SK-N-SH (cell line): ENCODE results near the gene ATXN10. TPM values are rescaled to one million over a fixed set of nuclear protein-coding genes. Genes with fewer than 3 reads are reported as not detected.

ENCODE experiments used
- CTCF ChIA-PET: fragments of 300-600, 350-600 bp; formaldehyde crosslinking; extraction: SDS; loops from one replicate; lab custom pipeline; 2021; lab: Yijun Ruan, JAX
- POLR2A ChIA-PET: fragments of 350-600 bp; sonication (Branson Sonifier 250); formaldehyde crosslinking; extraction: SDS; loops from one replicate; lab custom pipeline; 2020; ENCODE audit warnings: antibody characterized with exemption, inconsistent platforms; lab: Yijun Ruan, JAX
- DNase-seq: peaks from one replicate; pipeline ENCODE4 v3.0.0; 2012
- H2AFZ ChIP-seq: fragments of 200-600 bp; sonication (generic); 2 replicates; pipeline ENCODE4 v1.8.1; 2016; ENCODE audit warnings: antibody characterized with exemption, mild to moderate bottlenecking, low read depth
- H3F3A ChIP-seq: fragments of 200-600 bp; sonication (generic); replicated peaks from 2 replicates; pipeline ENCODE3; 2016; ENCODE audit warnings: antibody characterized with exemption, mild to moderate bottlenecking; ENCODE audit not compliant: insufficient read depth
- H3K27ac ChIP-seq, 2 experiments: fragments of 200-500 bp in 1 of 2; fragments of 200-600 bp in 1 of 2; sonication (Bioruptor generic) in 1 of 2; sonication (generic), shearing (Covaris generic) in 1 of 2; 2 replicates each; pipeline versions ENCODE4 v1.5.1 to v1.6.1; 2014 to 2016; ENCODE audit warnings: low read depth in 2 of 2, inconsistent platforms in 1 of 2, low read length in 1 of 2, mild to moderate bottlenecking in 1 of 2, mixed read lengths in 1 of 2
- H3K27me3 ChIP-seq: fragments of 200-600 bp; sonication (generic), shearing (Covaris generic); 2 replicates; pipeline ENCODE4 v1.6.1; 2016; ENCODE audit warnings: mixed run types; ENCODE audit not compliant: insufficient read depth
- H3K36me3 ChIP-seq, 2 experiments: fragments of 200-500 bp in 1 of 2; fragments of 200-600 bp in 1 of 2; sonication (Bioruptor generic) in 1 of 2; sonication (generic) in 1 of 2; replicated peaks in 1 of 2; 2 replicates each; pipeline versions ENCODE3 to v1.5.1; 2014 to 2016; ENCODE audit warnings: low read length in 1 of 2, mild to moderate bottlenecking in 1 of 2; ENCODE audit not compliant: insufficient read depth in 2 of 2, control insufficient read depth in 1 of 2
- H3K4me1 ChIP-seq, 2 experiments: fragments of 200-500 bp in 1 of 2; fragments of 200-600 bp in 1 of 2; sonication (Bioruptor generic) in 1 of 2; sonication (generic), shearing (Covaris generic) in 1 of 2; 2 replicates each; pipeline versions ENCODE4 v1.5.1 to v1.6.1; 2014 to 2016; ENCODE audit warnings: low read depth in 1 of 2, low read length in 1 of 2, mixed run types in 1 of 2; ENCODE audit not compliant: insufficient read depth in 2 of 2, control insufficient read depth in 1 of 2
- H3K4me2 ChIP-seq: fragments of 200-600 bp; sonication (generic), shearing (Covaris generic); 2 replicates; pipeline ENCODE4 v1.6.1; 2017; ENCODE audit warnings: mixed run types
- H3K4me3 ChIP-seq, 2 experiments: fragments of 200-500 bp in 1 of 2; fragments of 200-600 bp in 1 of 2; sonication (Bioruptor generic) in 1 of 2; sonication (generic), shearing (Covaris generic) in 1 of 2; 2 replicates each; pipeline versions ENCODE4 v1.5.1 to v1.8.1; 2014 to 2016; ENCODE audit warnings: low read depth in 2 of 2, inconsistent platforms in 1 of 2, low read length in 1 of 2, mild to moderate bottlenecking in 1 of 2, mixed read lengths in 1 of 2, moderate library complexity in 1 of 2
- H3K79me2 ChIP-seq: fragments of 200-600 bp; sonication (generic); 2 replicates; pipeline ENCODE4 v1.8.1; 2017; ENCODE audit warnings: mild to moderate bottlenecking; ENCODE audit not compliant: insufficient read depth
- H3K9ac ChIP-seq: fragments of 200-600 bp; sonication (generic); 2 replicates; pipeline ENCODE4 v1.6.1; 2017; ENCODE audit warnings: mixed run types
- H3K9me2 ChIP-seq: fragments of 200-600 bp; sonication (generic); 2 replicates; pipeline ENCODE4 v1.6.1; 2017; ENCODE audit warnings: mixed run types
- H3K9me3 ChIP-seq: fragments of 200-600 bp; sonication (generic); 2 replicates; pipeline ENCODE4 v1.6.1; 2017; ENCODE audit warnings: mixed run types, mild to moderate bottlenecking, moderate library complexity
- H4K20me1 ChIP-seq: fragments of 200-600 bp; sonication (generic); 2 replicates; pipeline ENCODE4 v1.6.1; 2017; ENCODE audit warnings: mild to moderate bottlenecking, mixed run types; ENCODE audit not compliant: insufficient read depth
- CHD2 ChIP-seq: fragments of 150-350 bp; IDR thresholded peaks from 2 replicates; pipeline ENCODE4 v1.6.1; 2018; ENCODE audit warnings: low read length; ENCODE audit not compliant: partially characterized antibody
- FOXJ3 ChIP-seq: sonication (generic); formaldehyde crosslinking; IDR thresholded peaks from 2 replicates; pipeline ENCODE4 v1.5.1; 2020; ENCODE audit warnings: mild to moderate bottlenecking, missing genetic modification reagents
- GATA2 ChIP-seq: sonication (generic); formaldehyde crosslinking; IDR thresholded peaks from 2 replicates; pipeline ENCODE4 v1.5.0; 2020; ENCODE audit warnings: mild to moderate bottlenecking, missing genetic modification reagents
- JUND ChIP-seq: IDR thresholded peaks from 2 replicates; pipeline ENCODE4 v1.4.0; 2012
- MEF2A ChIP-seq: IDR thresholded peaks from 2 replicates; pipeline ENCODE4 v1.4.0; 2012; ENCODE audit warnings: low read depth, borderline replicate concordance
- MXI1 ChIP-seq: IDR thresholded peaks from 2 replicates; pipeline ENCODE4 v1.6.1; 2012; ENCODE audit warnings: mild to moderate bottlenecking, low read depth, low read length, improper control_type of control experiment
- RAD21 ChIP-seq: IDR thresholded peaks from 2 replicates; pipeline ENCODE4 v1.6.1; 2012; ENCODE audit warnings: mild to moderate bottlenecking, low read length
- RCOR1 ChIP-seq: fragments of 150-350 bp; IDR thresholded peaks from 2 replicates; pipeline ENCODE4 v1.6.1; 2017; ENCODE audit warnings: antibody characterized with exemption, low read length
- RFX5 ChIP-seq: IDR thresholded peaks from 2 replicates; pipeline ENCODE4 v1.6.1; 2012; ENCODE audit warnings: mild to moderate bottlenecking, improper control_type of control experiment, low read length
- SIN3A ChIP-seq: IDR thresholded peaks from 2 replicates; pipeline ENCODE4 v1.6.1; 2012; ENCODE audit warnings: low read depth, mild to moderate bottlenecking, low read length, moderate library complexity, borderline replicate concordance
- TAF1 ChIP-seq: IDR thresholded peaks from 2 replicates; pipeline ENCODE4 v1.6.1; 2012; ENCODE audit warnings: low read depth, mild to moderate bottlenecking, low read length, moderate library complexity, borderline replicate concordance
- TCF12 ChIP-seq: IDR thresholded peaks from 2 replicates; pipeline ENCODE4 v1.4.0; 2012
- TEAD4 ChIP-seq: IDR thresholded peaks from 2 replicates; pipeline ENCODE4 v1.4.0; 2012; ENCODE audit warnings: mild to moderate bottlenecking, borderline replicate concordance; ENCODE audit not compliant: insufficient read depth
- USF1 ChIP-seq: IDR thresholded peaks from 2 replicates; pipeline ENCODE4 v1.4.0; 2012; ENCODE audit warnings: low read depth, borderline replicate concordance
- YY1 ChIP-seq: IDR thresholded peaks from 2 replicates; pipeline ENCODE4 v1.4.0; 2012; ENCODE audit warnings: low read depth, mild to moderate bottlenecking
- WGBS: methylation state at CpG from one replicate; pipeline ENCODE4 v1.1.6; 2017; ENCODE audit warnings: low lambda C conversion rate; 5-methylcytosine and 5-hydroxymethylcytosine counted together
- polyA plus RNA-seq, 3 experiments: library from polyadenylated mRNA; depleted of rRNA; stranded (reverse); fragments of >200 nt; gene quantifications; 2 replicates each; pipeline ENCODE4 v1.2.3, GENCODE V29; 2012

Gene ATXN10
- polyA plus RNA-seq, 1 of the 3 experiments (the other 2 are of a cell fraction) = 202 TPM

DNA sequence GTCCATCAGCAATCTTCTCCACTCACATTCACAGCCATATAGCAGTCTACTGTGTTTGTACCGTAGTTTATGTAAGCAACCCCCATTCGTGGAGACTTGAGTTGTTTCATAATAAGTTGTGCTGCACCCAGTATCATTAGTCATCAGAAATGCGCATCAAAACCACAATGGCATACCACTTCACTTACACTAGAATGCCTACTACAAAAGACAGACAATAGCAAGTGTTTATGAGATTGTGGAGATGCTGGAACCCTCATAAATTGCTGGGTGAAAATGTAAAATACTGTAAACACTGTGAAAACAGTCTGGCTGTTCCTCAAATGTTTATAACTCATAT lies 133.3 kb downstream of the ATXN10 start (continued):
- TF ChIP-seq YY1 = 0 out of 2 replicates have a peak, but pooled peaks have one; percentile 35
- no peak for TF ChIP-seq RCOR1
- no peak for TF ChIP-seq RAD21
- no peak for TF ChIP-seq TAF1
- peak; percentile 84 for TF ChIP-seq TEAD4
- TF ChIP-seq FOXJ3 (CRISPR knock-in tag) = no peak
- TF ChIP-seq, all 33 proteins: peak for 8

DNA sequence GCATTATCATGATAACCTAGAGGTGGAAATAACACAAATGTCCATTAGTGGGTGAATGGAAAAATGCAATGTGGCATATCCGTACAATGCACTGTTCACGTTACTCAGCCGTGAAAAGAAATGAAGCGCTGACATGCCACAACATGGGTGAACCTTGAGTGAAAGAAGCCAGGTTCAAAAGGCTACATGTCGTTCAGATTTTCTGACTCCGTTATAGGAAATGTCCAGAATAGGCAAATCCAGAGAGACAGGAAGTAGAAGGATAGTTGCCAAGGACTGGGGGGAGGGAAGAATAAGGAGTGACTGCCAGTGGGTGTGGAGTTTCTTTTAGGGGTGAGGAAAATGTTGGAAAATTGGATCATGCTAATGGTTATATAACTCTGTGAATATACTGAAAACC lies 133.8 kb downstream of the ATXN10 start:
- Histone ChIP-seq H3F3A (peaks cover 4% of the 10 kb centered on the region), H3K27me3 (no peaks in the 10 kb centered on the region), H3K4me2 (peak overlapping the region; percentile 15; the same call in 1 of the 2 replicates), H3K36me3 (peaks cover 14 to 40% of the 10 kb centered on the region in 2 experiments), H2AFZ (no peak overlapping the region), H3K9me2 (no peaks in the 10 kb centered on the region), H4K20me1 (peaks cover 10% of the 10 kb centered on the region), H3K27ac (peak overlapping the region in 1 of 2 experiments; percentile 68; a peak in 2 of 4 replicates), H3K9me3 (no peaks in the 10 kb centered on the region), H3K4me1 (peaks cover 0 to 8% of the 10 kb centered on the region in 2 experiments; a peak in 2 of 4 replicates), H3K4me3 (no peak overlapping the region), H3K79me2 (peaks cover 26% of the 10 kb centered on the region), H3K9ac (no peak overlapping the region)
- DNase-seq = no peak
- TF ChIP-seq MEF2A = no peak
- POLR2A ChIA-PET = no interaction called here
- 97% methylated on average over 6 of the region's 6 CpGs for WGBS
- CTCF ChIA-PET = no interaction called here

DNA sequence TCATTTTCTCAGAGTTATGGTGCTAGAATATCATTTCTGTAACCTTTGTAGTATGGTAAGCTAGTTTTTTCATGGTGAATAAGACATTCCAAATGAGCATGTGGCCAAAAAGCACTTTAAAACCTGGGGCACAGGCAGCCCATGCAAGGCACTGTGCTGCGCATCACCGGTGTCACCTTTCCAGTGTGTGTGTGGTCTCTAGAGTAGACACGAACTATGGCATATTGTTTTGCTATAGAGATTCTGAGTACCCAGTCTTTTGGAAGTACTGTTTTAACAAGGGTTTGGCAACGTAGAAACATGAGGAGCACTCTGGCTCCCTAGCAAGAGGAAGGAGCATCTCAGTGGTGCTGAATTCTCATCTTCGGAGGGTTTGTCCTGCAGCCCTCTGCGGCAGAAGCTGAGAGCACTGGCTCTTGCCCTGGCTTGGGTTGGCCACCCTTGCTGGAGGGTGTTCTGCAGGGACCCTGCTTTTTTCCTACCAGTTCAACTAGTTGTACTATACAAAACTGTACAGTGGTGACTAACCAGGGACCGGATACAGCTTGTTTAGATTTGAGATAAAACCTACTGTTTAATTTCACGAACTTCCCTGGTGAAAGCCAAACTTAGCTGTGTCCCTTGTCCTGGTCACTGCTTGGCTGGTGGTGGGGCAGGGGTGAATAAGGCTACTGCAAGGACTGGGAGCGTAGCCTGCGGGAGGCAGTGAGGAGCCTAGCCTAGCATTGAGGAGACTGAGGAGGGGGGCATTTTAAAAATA lies 135.7 kb downstream of the ATXN10 start:
- Histone ChIP-seq H3F3A (peaks cover 4% of the 10 kb centered on the region), H3K79me2 (peaks cover 26% of the 10 kb centered on the region), H3K9me3 (no peaks in the 10 kb centered on the region), H2AFZ (no peak overlapping the region), H3K27ac (0 out of 4 replicates have a peak overlapping the region, but pooled peaks of 1 of the 2 experiments have one; percentile 0), H4K20me1 (peaks cover 10% of the 10 kb centered on the region), H3K36me3 (peaks cover 20 to 49% of the 10 kb centered on the region in 2 experiments), H3K4me1 (peaks cover 0 to 8% of the 10 kb centered on the region in 2 experiments; a peak in 2 of 4 replicates), H3K4me3 (no peak overlapping the region), H3K9ac (no peak overlapping the region), H3K9me2 (no peaks in the 10 kb centered on the region), H3K4me2 (no peak overlapping the region), H3K27me3 (no peaks in the 10 kb centered on the region)
- no peak for DNase-seq
- TF ChIP-seq MXI1 = no peak
- no peak for TF ChIP-seq TCF12
- CTCF ChIA-PET = interaction anchor here (0.8 to 1.3 kb wide), 5 partner anchors 9 to 229 kb away, joined by 3 to 4 read pairs (median 3); no protein-coding TSS in a partner anchor
- POLR2A ChIA-PET = no interaction called here
- WGBS = 89% methylated on average over 9 of the region's 10 CpGs

DNA sequence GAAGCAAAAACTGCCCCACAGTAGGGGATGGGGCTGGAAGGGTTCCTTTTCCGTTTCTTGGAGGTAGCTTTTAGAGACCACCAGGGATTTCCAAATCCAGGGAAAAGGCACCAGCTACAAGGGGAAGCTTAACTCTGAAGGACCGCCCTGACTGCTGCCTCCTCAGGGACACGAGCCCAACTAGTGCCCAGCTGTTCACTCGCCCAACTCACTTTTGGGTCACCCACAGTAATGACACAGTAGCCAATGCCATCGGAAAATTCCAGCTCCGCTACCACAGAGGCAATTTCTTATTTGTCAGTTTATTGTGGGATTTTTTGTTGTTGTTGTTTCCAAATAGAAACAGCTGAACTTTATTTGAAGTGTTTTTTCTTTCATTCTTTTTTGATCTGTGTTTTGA lies 141.3 kb downstream of the ATXN10 start:
- H3K4me2 ChIP-seq = no peak overlapping the region
- H3K9me3 ChIP-seq = no peaks in the 10 kb centered on the region
- H3K9ac ChIP-seq = no peak overlapping the region
- ChIA-PET CTCF (interaction anchor here (1.1 kb wide), 1 partner anchor 54 kb away, joined by 3 read pairs; no protein-coding TSS in a partner anchor), POLR2A (no interaction called here)
- H3K27ac ChIP-seq = no peak overlapping the region
- 95% methylated on average over 5 of the region's 6 CpGs for WGBS
- peaks cover 4% of the 10 kb centered on the region for H3K79me2 ChIP-seq
- DNase-seq = no peak
- no peaks in the 10 kb centered on the region for H3K9me2 ChIP-seq
- H2AFZ ChIP-seq = no peak overlapping the region
- no peaks in the 10 kb centered on the region for H3K27me3 ChIP-seq
- 0 out of 2 replicates have a peak, but pooled peaks cover 3% of the 10 kb centered on the region for H4K20me1 ChIP-seq
- peaks cover 0 to 8% of the 10 kb centered on the region in 2 experiments; a peak in 1 of 4 replicates for H3K4me1 ChIP-seq
- TF ChIP-seq GATA2 (CRISPR knock-in tag) (no peak), RFX5 (no peak), JUND (no peak), SIN3A (no peak), USF1 (no peak), TCF12 (no peak), CHD2 (no peak)
- H3K4me3 ChIP-seq = no peak overlapping the region
- H3K36me3 ChIP-seq = peaks cover 40 to 65% of the 10 kb centered on the region in 2 experiments
- H3F3A ChIP-seq = no peaks in the 10 kb centered on the region
